Neural progenitor cell (in vitro differentiated cells): Measurements from ENCODE around the gene GRID1. TPM values are rescaled to one million over a fixed set of nuclear protein-coding genes. Genes with fewer than 3 reads are reported as not detected.

Source experiments
- DNase-seq: peaks from one replicate; pipeline ENCODE4 v3.0.0-alpha.2; 2016; ENCODE audit warnings: low spot score
- H2AFZ ChIP-seq: fragments of 200-600 bp; sonication (generic); replicated peaks from 2 replicates; pipeline ENCODE4 v1.6.1; 2016; ENCODE audit warnings: antibody characterized with exemption
- H3F3A ChIP-seq: fragments of 200-600 bp; sonication (generic); 2 replicates; pipeline ENCODE4 v1.6.1; 2016; ENCODE audit warnings: antibody characterized with exemption, low read depth
- H3K27ac ChIP-seq: fragments of 200-600 bp; sonication (generic); 2 replicates; pipeline ENCODE4 v1.5.1; 2016; ENCODE audit warnings: mild to moderate bottlenecking
- H3K27me3 ChIP-seq: fragments of 200-600 bp; sonication (generic); 2 replicates; pipeline ENCODE4 v1.6.1; 2016; ENCODE audit warnings: mild to moderate bottlenecking, moderate library complexity
- H3K36me3 ChIP-seq: fragments of 200-600 bp; sonication (generic); 2 replicates; pipeline ENCODE4 v1.5.1; 2016
- H3K4me1 ChIP-seq: fragments of 200-600 bp; sonication (generic); 2 replicates; pipeline ENCODE4 v1.6.1; 2016; ENCODE audit warnings: mixed run types
- H3K4me2 ChIP-seq: fragments of 200-600 bp; sonication (generic); 2 replicates; pipeline ENCODE4 v1.6.1; 2016
- H3K4me3 ChIP-seq: fragments of 200-600 bp; sonication (generic); 2 replicates; pipeline ENCODE4 v1.5.1; 2016
- H3K79me2 ChIP-seq: fragments of 200-600 bp; sonication (generic); 2 replicates; pipeline ENCODE4 v1.6.1; 2016; ENCODE audit warnings: low read depth
- H3K9ac ChIP-seq: fragments of 200-600 bp; sonication (generic); 2 replicates; pipeline ENCODE4 v1.6.1; 2016
- H3K9me3 ChIP-seq: fragments of 200-600 bp; sonication (generic); 2 replicates; pipeline ENCODE4 v1.5.1; 2016; ENCODE audit warnings: low read depth
- H4K20me1 ChIP-seq: fragments of 200-600 bp; sonication (generic); 2 replicates; pipeline ENCODE4 v1.6.1; 2016; ENCODE audit warnings: low read depth
- H3K27ac Mint-ChIP-seq: 3 replicates; pipeline ENCODE4 v1.8.0; 2021; ENCODE audit warnings: mixed read lengths
- H3K27me3 Mint-ChIP-seq: 2 replicates; pipeline ENCODE4 v1.8.0; 2022; ENCODE audit warnings: low read depth, mild to moderate bottlenecking, inconsistent platforms, moderate library complexity, mixed read lengths; ENCODE audit not compliant: insufficient read depth
- H3K36me3 Mint-ChIP-seq: 3 replicates; pipeline ENCODE4 v1.8.0; 2021; ENCODE audit warnings: mixed read lengths
- H3K4me1 Mint-ChIP-seq: 3 replicates; pipeline ENCODE4 v1.8.0; 2021; ENCODE audit warnings: mixed read lengths
- H3K4me3 Mint-ChIP-seq: 3 replicates; pipeline ENCODE4 v1.8.0; 2021; ENCODE audit warnings: mild to moderate bottlenecking, moderate library complexity, mixed read lengths
- H3K9me3 Mint-ChIP-seq: 3 replicates; pipeline ENCODE4 v1.8.0; 2020; ENCODE audit warnings: mixed read lengths
- EZH2 ChIP-seq: fragments of 200-600 bp; sonication (generic); IDR thresholded peaks from 2 replicates; pipeline ENCODE4 v1.6.1; 2017; ENCODE audit warnings: antibody characterized with exemption, mild to moderate bottlenecking, moderate library complexity
- EZH2phosphoT487 ChIP-seq: fragments of 200-600 bp; sonication (generic); IDR thresholded peaks from 2 replicates; pipeline ENCODE4 v1.6.1; 2017; ENCODE audit warnings: antibody characterized with exemption
- total RNA-seq: library from RNA; depleted of rRNA; stranded (reverse); fragments of >200 nt; gene quantifications from 2 replicates; pipeline ENCODE4 v1.2.3, GENCODE V29; 2015; ENCODE audit warnings: low replicate concordance
- TF ChIP-seq, protein P1 (sequence below): fragments of 200-600 bp; sonication (generic); IDR thresholded peaks from 2 replicates; pipeline ENCODE4 v1.5.1; 2017; ENCODE audit warnings: antibody characterized with exemption, mild to moderate bottlenecking

GRID1 gene
- total RNA-seq, 1 donor from 2014 or later, result not detected

GRCh38 chr10:86372119-86372783 lies 5.7 kb upstream of the GRID1 start:
- Histone ChIP-seq H3K36me3 (no peaks in the 10 kb centered on the region), H3F3A (no peaks in the 10 kb centered on the region), H4K20me1 (peaks cover 9% of the 10 kb centered on the region), H3K27me3 (peaks cover 86% of the 10 kb centered on the region), H3K4me1 (peaks cover 2% of the 10 kb centered on the region), H3K9ac (no peak overlapping the region), H3K79me2 (no peaks in the 10 kb centered on the region), H2AFZ (no peak overlapping the region), H3K27ac (no peak overlapping the region), H3K4me2 (no peak overlapping the region), H3K4me3 (no peak overlapping the region), H3K9me3 (no peaks in the 10 kb centered on the region)
- no peak for TF ChIP-seq EZH2
- TF ChIP-seq, protein P1, sequence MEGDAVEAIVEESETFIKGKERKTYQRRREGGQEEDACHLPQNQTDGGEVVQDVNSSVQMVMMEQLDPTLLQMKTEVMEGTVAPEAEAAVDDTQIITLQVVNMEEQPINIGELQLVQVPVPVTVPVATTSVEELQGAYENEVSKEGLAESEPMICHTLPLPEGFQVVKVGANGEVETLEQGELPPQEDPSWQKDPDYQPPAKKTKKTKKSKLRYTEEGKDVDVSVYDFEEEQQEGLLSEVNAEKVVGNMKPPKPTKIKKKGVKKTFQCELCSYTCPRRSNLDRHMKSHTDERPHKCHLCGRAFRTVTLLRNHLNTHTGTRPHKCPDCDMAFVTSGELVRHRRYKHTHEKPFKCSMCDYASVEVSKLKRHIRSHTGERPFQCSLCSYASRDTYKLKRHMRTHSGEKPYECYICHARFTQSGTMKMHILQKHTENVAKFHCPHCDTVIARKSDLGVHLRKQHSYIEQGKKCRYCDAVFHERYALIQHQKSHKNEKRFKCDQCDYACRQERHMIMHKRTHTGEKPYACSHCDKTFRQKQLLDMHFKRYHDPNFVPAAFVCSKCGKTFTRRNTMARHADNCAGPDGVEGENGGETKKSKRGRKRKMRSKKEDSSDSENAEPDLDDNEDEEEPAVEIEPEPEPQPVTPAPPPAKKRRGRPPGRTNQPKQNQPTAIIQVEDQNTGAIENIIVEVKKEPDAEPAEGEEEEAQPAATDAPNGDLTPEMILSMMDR, result no peak
- H3K27ac Mint-ChIP-seq, result no peak overlapping the region
- no peak overlapping the region for H3K4me3 Mint-ChIP-seq
- no peaks in the 10 kb centered on the region for H3K36me3 Mint-ChIP-seq
- H3K27me3 Mint-ChIP-seq, result peaks cover 44% of the 10 kb centered on the region
- H3K9me3 Mint-ChIP-seq, result no peaks in the 10 kb centered on the region
- H3K4me1 Mint-ChIP-seq, result peaks cover 8% of the 10 kb centered on the region
- DNase-seq, result no peak

DNA sequence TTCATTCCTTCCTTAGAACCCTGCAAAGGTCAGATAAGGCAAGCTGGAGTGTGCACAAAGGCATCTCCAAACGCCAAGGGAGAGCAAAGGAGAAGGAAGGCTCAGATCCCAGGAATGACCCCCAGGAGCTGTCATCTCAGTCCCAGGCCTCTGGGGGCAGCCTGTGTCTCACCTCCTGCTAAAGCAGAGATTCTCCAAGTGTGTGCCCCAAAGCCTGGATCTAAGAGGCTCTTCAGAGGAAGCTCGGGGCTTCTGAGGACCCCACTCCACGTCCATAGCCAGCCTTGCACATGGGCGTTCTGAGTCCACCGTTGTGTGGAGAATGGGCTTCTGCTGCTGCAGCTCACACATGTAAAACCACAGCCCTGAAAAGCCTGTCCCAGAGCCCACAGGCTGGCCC lies 5.1 kb upstream of the GRID1 start:
- no peaks in the 10 kb centered on the region for H3K9me3 ChIP-seq
- H3K4me3 ChIP-seq, result no peak overlapping the region
- TF ChIP-seq, protein P1, result peak; percentile 27
- no peak for TF ChIP-seq EZH2
- no peaks in the 10 kb centered on the region for H3K79me2 ChIP-seq
- Mint-ChIP-seq H3K27ac (no peak overlapping the region), H3K4me3 (no peak overlapping the region), H3K36me3 (no peaks in the 10 kb centered on the region), H3K9me3 (no peaks in the 10 kb centered on the region), H3K27me3 (peaks cover 44% of the 10 kb centered on the region), H3K4me1 (peaks cover 8% of the 10 kb centered on the region)
- H3K4me2 ChIP-seq, result no peak overlapping the region
- no peak overlapping the region for H2AFZ ChIP-seq
- H4K20me1 ChIP-seq, result peaks cover 9% of the 10 kb centered on the region
- no peak overlapping the region for H3K9ac ChIP-seq
- peaks cover 87% of the 10 kb centered on the region for H3K27me3 ChIP-seq
- H3F3A ChIP-seq, result no peaks in the 10 kb centered on the region
- H3K27ac ChIP-seq, result no peak overlapping the region
- H3K4me1 ChIP-seq, result no peaks in the 10 kb centered on the region
- no peaks in the 10 kb centered on the region for H3K36me3 ChIP-seq
- no peak for DNase-seq

DNA sequence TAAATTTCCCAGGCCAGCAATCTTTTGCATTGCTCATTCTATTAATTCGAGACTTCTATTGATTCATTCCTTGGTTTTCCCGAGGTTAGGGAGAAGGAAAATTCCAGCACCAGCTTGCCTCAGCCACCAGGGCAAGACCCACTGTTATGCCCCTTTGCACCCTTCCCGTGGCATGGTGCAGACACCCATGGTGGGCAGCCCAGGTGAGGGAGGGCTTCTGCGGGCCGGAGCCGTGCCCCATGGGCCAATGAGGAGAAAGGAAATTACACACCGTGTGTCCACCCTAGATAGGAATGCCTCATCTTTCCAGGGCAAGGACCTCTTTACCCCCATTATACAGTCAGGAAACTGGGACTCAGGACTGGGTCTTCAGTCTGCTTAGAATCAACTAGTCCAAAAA lies 4.5 kb upstream of the GRID1 start:
- Mint-ChIP-seq H3K4me3 (no peak overlapping the region), H3K9me3 (no peaks in the 10 kb centered on the region), H3K36me3 (no peaks in the 10 kb centered on the region), H3K27me3 (peaks cover 42% of the 10 kb centered on the region), H3K27ac (no peak overlapping the region), H3K4me1 (peaks cover 8% of the 10 kb centered on the region)
- H4K20me1 ChIP-seq, result peaks cover 9% of the 10 kb centered on the region
- H3K4me2 ChIP-seq, result no peak overlapping the region
- no peak overlapping the region for H3K9ac ChIP-seq
- H3F3A ChIP-seq, result no peaks in the 10 kb centered on the region
- no peaks in the 10 kb centered on the region for H3K9me3 ChIP-seq
- H3K79me2 ChIP-seq, result no peaks in the 10 kb centered on the region
- H3K27me3 ChIP-seq, result peaks cover 87% of the 10 kb centered on the region
- H3K4me1 ChIP-seq, result no peaks in the 10 kb centered on the region
- TF ChIP-seq EZH2phosphoT487 (no peak), EZH2 (no peak)
- TF ChIP-seq, protein P1, result no peak
- H3K36me3 ChIP-seq, result no peaks in the 10 kb centered on the region
- no peak overlapping the region for H3K4me3 ChIP-seq
- H2AFZ ChIP-seq, result no peak overlapping the region
- no peak for DNase-seq
- no peak overlapping the region for H3K27ac ChIP-seq
